GM18508 (cell line): Measurements from ENCODE around the gene BCL2L1.

Experiments used
- ATAC-seq: cut with Tn5 transposase; IDR thresholded peaks from one replicate; pipeline ENCODE4 v1.9.1; 2021; ENCODE audit warnings: moderate number of reproducible peaks; ENCODE audit not compliant: insufficient read depth, unreplicated experiment

BCL2L1 gene

GRCh38 chr20:31711179-31712111, 11.2 kb downstream of the BCL2L1 start:
- no peak for ATAC-seq

- ATAC-seq: no peak
Measured at GRCh38 chr20:31710423-31711108, 12.1 kb downstream of the BCL2L1 start.

- ATAC-seq: no peak
Measured at GRCh38 chr20:31709939-31710338, 12.7 kb downstream of the BCL2L1 start.

- no peak for ATAC-seq
Measured at GRCh38 chr20:31708736-31709534, 13.7 kb downstream of the BCL2L1 start.

- ATAC-seq: no peak
Measured at GRCh38 chr20:31707994-31708735, 14.5 kb downstream of the BCL2L1 start.

GRCh38 chr20:31707258-31707615, 15.4 kb downstream of the BCL2L1 start:
- ATAC-seq: no peak

GRCh38 chr20:31706607-31707257, 15.9 kb downstream of the BCL2L1 start:
- no peak for ATAC-seq

- ATAC-seq: peak; percentile 81
Measured at GRCh38 chr20:31705598-31706597, 16.8 kb downstream of the BCL2L1 start.

GRCh38 chr20:31705191-31705590, 17.5 kb downstream of the BCL2L1 start:
- no peak for ATAC-seq

- ATAC-seq: no peak
Measured at GRCh38 chr20:31704225-31705119, 18.2 kb downstream of the BCL2L1 start.

GRCh38 chr20:31701591-31701990, 21.1 kb downstream of the BCL2L1 start:
- no peak for ATAC-seq

GRCh38 chr20:31700747-31701146, 21.9 kb downstream of the BCL2L1 start:
- no peak for ATAC-seq

GRCh38 chr20:31699801-31700728, 22.6 kb downstream of the BCL2L1 start:
- no peak for ATAC-seq

- ATAC-seq: peak; percentile 85
Measured at GRCh38 chr20:31698803-31699718, 23.6 kb downstream of the BCL2L1 start.

GRCh38 chr20:31698243-31698802, 24.3 kb downstream of the BCL2L1 start:
- ATAC-seq: no peak
